Neutrophil (primary cell): ENCODE data around the gene IDH3G.

Source experiments
- H3K27ac ChIP-seq: fragments of 200-600 bp; sonication (generic); 2 replicates; pipeline ENCODE4 v1.5.1; 2016; ENCODE audit warnings: mild to moderate bottlenecking, moderate library complexity
- H3K27me3 ChIP-seq: fragments of 200-600 bp; sonication (generic); 2 replicates; pipeline ENCODE4 v1.6.0; 2016; ENCODE audit warnings: mild to moderate bottlenecking
- H3K36me3 ChIP-seq: fragments of 200-600 bp; sonication (generic); 2 replicates; pipeline ENCODE4 v1.5.1; 2017
- H3K4me1 ChIP-seq, 2 experiments: fragments of 200-600 bp in 1 of 2; sonication (generic) in 1 of 2; 1 replicate in 1 of 2; 2 replicates in 1 of 2; pipeline versions ENCODE4 v1.5.1 to v1.6.1; 2013 to 2016; ENCODE audit warnings: low read depth in 1 of 2, low read length in 1 of 2, mild to moderate bottlenecking in 1 of 2, moderate library complexity in 1 of 2; ENCODE audit not compliant: control insufficient read depth in 1 of 2, insufficient read depth in 1 of 2
- H3K4me3 ChIP-seq, 2 experiments: fragments of 200-600 bp in 1 of 2; sonication (generic) in 1 of 2; 1 replicate in 1 of 2; 2 replicates in 1 of 2; pipeline ENCODE4 v1.5.1; 2013 to 2016; ENCODE audit warnings: low read depth in 1 of 2, low read length in 1 of 2, mild to moderate bottlenecking in 1 of 2, moderate library complexity in 1 of 2
- H3K9me3 ChIP-seq: fragments of 200-600 bp; sonication (generic); 2 replicates; pipeline ENCODE4 v1.5.1; 2016
- CTCF ChIP-seq: fragments of 200-600 bp; sonication (generic); IDR thresholded peaks from 2 replicates; pipeline ENCODE4 v1.5.1; 2016; ENCODE audit warnings: antibody characterized with exemption

The IDH3G gene

GRCh38 chrX:153772316-153773217 lies 21.6 kb downstream of the IDH3G start:
- no peak for TF ChIP-seq CTCF
- no peak overlapping the region for H3K27ac ChIP-seq
- no peak overlapping the region for H3K4me3 ChIP-seq
- H3K4me1 ChIP-seq, result no peaks in the 10 kb centered on the region
- H3K36me3 ChIP-seq, result no peaks in the 10 kb centered on the region
- H3K9me3 ChIP-seq, result no peaks in the 10 kb centered on the region
- H3K27me3 ChIP-seq, result no peaks in the 10 kb centered on the region

- Histone ChIP-seq H3K27ac (no peak overlapping the region), H3K4me3 (no peak overlapping the region), H3K9me3 (no peaks in the 10 kb centered on the region), H3K4me1 (no peaks in the 10 kb centered on the region), H3K27me3 (peaks cover 4% of the 10 kb centered on the region), H3K36me3 (no peaks in the 10 kb centered on the region)
- TF ChIP-seq CTCF, result no peak
These were observed 22.5 kb downstream of the IDH3G start for GRCh38 chrX:153771415-153772315.

GRCh38 chrX:153770601-153771414 lies 23.4 kb downstream of the IDH3G start:
- Histone ChIP-seq H3K4me3 (no peak overlapping the region), H3K36me3 (no peaks in the 10 kb centered on the region), H3K27ac (no peak overlapping the region), H3K27me3 (peaks cover 12% of the 10 kb centered on the region), H3K4me1 (no peaks in the 10 kb centered on the region), H3K9me3 (no peaks in the 10 kb centered on the region)
- no peak for TF ChIP-seq CTCF

GRCh38 chrX:153769865-153770600 lies 24.1 kb downstream of the IDH3G start:
- TF ChIP-seq CTCF, result no peak
- Histone ChIP-seq H3K9me3 (no peaks in the 10 kb centered on the region), H3K36me3 (no peaks in the 10 kb centered on the region), H3K4me1 (no peaks in the 10 kb centered on the region), H3K27ac (no peak overlapping the region), H3K27me3 (peaks cover 20% of the 10 kb centered on the region), H3K4me3 (no peak overlapping the region)
